SK-N-MC (cell line): ENCODE measurements around the gene PHRF1.

Source experiments
- EZH2 ChIP-seq: fragments of 200-600 bp; sonication (generic); IDR thresholded peaks from one replicate; pipeline ENCODE4 v1.6.1; 2017; ENCODE audit warnings: antibody characterized with exemption
- FOXP2 ChIP-seq: optimal IDR thresholded peaks from 2 replicates; pipeline ENCODE3; 2011; ENCODE audit warnings: mild to moderate bottlenecking, moderate library complexity; ENCODE audit not compliant: insufficient read depth; ENCODE audit errors: extremely low read length, control extremely low read depth
- POLR2AphosphoS5 ChIP-seq: IDR thresholded peaks from 2 replicates; pipeline ENCODE4 v1.6.1; 2012; ENCODE audit warnings: mild to moderate bottlenecking, low read depth, low read length, borderline replicate concordance

DNA sequence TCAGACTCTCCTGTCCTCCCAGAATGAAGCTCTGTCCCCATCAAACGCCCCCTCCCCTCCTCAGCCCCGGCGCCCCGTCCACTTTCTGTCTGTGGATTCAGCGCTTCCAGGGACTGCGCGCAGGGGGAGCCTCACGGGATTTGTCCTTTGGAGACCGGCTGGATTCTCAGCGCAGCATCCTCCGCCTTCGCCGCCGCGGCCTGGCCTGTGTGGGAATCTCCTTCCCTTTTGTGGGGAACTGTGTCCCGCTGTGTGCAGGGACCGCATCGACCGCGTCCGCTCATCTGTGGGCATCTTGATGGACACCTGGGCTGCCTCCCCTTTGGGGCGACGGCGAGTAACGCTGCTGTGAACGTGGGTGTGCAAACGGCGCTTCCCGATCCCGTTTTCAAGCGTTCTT is 51.8 kb downstream of the PHRF1 start:
- TF ChIP-seq POLR2AphosphoS5 (no peak), EZH2 (no peak), FOXP2 (no peak)
